Prostate gland (tissue), 2 donors: Measurements from ENCODE around the gene PLA2G2D.

ENCODE experiments used
- POLR2A ChIP-seq: fragments of 450-650 bp; IDR thresholded peaks from one replicate; pipeline ENCODE4 v1.6.1; 2016; ENCODE audit warnings: antibody characterized with exemption, mild to moderate bottlenecking
- TF ChIP-seq, protein P1 (sequence below), 4 experiments: fragments of 200-600 bp in 2 of 4; fragments of 450-650 bp in 2 of 4; sonication (generic) in 2 of 4; IDR thresholded peaks; 1 replicate in 3 of 4; 2 replicates in 1 of 4; pipeline ENCODE4 v1.5.1; 2016 to 2019; ENCODE audit warnings: antibody characterized with exemption in 4 of 4, mild to moderate bottlenecking in 2 of 4, moderate library complexity in 2 of 4

DNA sequence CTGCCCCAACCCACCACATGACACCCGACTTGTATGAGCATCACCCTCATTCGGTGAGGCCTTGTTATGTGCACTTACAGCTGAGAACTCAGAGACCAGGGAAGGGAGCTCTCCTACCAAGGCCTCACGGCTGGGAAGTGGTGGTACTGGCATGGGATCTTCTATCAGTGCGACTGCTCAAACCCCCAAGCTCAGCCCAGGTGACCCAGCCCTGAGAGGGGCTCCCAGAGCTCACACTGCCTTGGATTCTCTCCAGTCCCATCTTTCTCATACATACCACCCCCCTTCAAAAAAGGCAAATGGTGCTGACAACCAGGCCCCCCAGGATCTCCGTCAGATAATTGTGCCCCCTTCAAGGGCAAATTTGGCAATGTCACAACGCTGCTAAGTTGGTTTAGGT, 19.0 kb upstream of the PLA2G2D start:
- TF ChIP-seq, protein P1, sequence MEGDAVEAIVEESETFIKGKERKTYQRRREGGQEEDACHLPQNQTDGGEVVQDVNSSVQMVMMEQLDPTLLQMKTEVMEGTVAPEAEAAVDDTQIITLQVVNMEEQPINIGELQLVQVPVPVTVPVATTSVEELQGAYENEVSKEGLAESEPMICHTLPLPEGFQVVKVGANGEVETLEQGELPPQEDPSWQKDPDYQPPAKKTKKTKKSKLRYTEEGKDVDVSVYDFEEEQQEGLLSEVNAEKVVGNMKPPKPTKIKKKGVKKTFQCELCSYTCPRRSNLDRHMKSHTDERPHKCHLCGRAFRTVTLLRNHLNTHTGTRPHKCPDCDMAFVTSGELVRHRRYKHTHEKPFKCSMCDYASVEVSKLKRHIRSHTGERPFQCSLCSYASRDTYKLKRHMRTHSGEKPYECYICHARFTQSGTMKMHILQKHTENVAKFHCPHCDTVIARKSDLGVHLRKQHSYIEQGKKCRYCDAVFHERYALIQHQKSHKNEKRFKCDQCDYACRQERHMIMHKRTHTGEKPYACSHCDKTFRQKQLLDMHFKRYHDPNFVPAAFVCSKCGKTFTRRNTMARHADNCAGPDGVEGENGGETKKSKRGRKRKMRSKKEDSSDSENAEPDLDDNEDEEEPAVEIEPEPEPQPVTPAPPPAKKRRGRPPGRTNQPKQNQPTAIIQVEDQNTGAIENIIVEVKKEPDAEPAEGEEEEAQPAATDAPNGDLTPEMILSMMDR (IDR thresholded peaks at IDR 0.05) = no peak
- no peak for TF ChIP-seq POLR2A
